GM12874 (cell line): Measurements from ENCODE around the gene KCNK10.

Source experiments
- CTCF ChIP-seq: IDR thresholded peaks from 2 replicates; pipeline ENCODE4 v1.5.1; 2011; ENCODE audit warnings: low read depth, mild to moderate bottlenecking, control low read depth, low read length, moderate library complexity; ENCODE audit not compliant: insufficient read depth

Gene KCNK10

DNA sequence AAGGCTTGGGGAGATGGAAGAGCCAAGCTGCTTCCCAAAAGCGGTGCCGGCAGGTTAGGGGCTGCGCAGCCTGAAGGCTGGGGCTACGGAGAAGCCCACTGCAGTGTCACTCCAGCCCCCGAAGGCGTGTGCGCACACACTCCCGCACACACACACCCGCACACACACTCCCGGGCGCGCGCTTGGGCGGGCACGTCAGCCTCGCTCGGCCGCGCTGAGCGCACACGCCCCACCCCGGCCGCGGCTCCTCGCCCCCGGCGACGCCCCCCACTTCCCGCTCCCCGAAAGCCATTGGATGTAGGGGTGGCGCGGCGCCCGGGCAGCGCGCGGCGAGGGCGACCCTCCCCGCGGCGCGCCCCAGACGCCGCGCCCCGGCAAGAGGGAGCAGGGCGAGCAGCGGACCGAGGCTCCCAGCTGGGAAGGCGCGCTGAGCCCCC, at the start of gene KCNK10:
Gene KCNK10 (minus strand): TSS at position 184 of the 437 bp plus-strand sequence. CDS start 471 bp downstream, outside the sequence.
- TF ChIP-seq CTCF, result no peak

GRCh38 chr14:88369496-88369895, 46.4 kb upstream of the KCNK10 start:
- TF ChIP-seq CTCF, result no peak

- no peak for TF ChIP-seq CTCF
These were observed 41.8 kb upstream of the KCNK10 start for GRCh38 chr14:88364710-88365413.

DNA sequence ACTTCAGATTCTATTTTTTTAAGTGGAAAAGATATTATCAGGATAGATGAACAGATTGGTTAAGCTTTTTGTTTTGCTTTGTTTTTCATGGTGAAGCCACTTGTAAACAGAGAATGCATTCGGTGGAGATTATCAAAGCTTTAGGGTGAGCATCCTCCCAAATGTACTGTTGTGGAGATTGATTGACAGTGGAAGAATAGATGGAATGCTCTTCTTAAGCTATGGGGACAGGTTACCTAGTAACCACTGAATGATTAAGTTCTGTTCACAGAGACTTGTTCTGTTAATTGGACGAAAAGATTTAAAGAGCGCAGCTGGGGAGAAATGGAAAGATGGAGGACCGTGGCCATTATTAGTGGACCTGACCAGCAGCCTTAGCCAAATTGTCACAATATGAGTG, 40.6 kb upstream of the KCNK10 start:
- TF ChIP-seq CTCF, result no peak

- no peak for TF ChIP-seq CTCF
These were observed 36.4 kb upstream of the KCNK10 start for GRCh38 chr14:88359500-88359899.

- no peak for TF ChIP-seq CTCF
These were observed 31.3 kb upstream of the KCNK10 start for GRCh38 chr14:88354358-88354757.

DNA sequence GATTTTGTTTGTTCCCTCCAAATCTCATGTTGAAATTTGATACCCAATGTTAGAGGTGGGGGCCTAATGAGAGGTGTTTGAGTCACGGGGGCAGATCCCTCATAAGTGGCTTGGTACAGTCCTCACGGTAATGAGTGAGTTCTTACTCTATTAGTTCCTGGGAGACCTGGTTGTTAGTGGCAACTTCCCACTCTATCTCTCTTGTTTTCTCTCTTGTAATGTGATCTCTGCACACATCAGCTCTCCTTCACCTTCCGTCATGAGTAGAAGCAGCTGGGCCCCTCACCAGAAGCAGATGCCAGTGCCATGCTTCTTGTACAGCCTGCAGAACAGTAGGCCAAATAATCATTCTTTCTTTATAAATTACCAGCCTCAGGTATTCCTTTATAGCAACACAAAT, 29.6 kb upstream of the KCNK10 start:
- TF ChIP-seq CTCF, result no peak
